Measurements from ENCODE around the gene JAM2.

The JAM2 gene

GRCh38 chr21:25660233-25660632 is 21.2 kb downstream of the JAM2 start:
- TF ChIP-seq, protein P1, sequence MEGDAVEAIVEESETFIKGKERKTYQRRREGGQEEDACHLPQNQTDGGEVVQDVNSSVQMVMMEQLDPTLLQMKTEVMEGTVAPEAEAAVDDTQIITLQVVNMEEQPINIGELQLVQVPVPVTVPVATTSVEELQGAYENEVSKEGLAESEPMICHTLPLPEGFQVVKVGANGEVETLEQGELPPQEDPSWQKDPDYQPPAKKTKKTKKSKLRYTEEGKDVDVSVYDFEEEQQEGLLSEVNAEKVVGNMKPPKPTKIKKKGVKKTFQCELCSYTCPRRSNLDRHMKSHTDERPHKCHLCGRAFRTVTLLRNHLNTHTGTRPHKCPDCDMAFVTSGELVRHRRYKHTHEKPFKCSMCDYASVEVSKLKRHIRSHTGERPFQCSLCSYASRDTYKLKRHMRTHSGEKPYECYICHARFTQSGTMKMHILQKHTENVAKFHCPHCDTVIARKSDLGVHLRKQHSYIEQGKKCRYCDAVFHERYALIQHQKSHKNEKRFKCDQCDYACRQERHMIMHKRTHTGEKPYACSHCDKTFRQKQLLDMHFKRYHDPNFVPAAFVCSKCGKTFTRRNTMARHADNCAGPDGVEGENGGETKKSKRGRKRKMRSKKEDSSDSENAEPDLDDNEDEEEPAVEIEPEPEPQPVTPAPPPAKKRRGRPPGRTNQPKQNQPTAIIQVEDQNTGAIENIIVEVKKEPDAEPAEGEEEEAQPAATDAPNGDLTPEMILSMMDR (IDR thresholded peaks at IDR 0.05; ENCODE audit: low read depth, low read length, missing control alignments): no peak
- in situ Hi-C loops (cut with HindIII; ENCODE audit: low sequenced_read_pairs): no loop called here
- DNase-seq (ENCODE audit: low read depth): no peak
- H3K4me3 ChIP-seq (ENCODE audit: low read depth, low read length): no peak overlapping the region

DNA sequence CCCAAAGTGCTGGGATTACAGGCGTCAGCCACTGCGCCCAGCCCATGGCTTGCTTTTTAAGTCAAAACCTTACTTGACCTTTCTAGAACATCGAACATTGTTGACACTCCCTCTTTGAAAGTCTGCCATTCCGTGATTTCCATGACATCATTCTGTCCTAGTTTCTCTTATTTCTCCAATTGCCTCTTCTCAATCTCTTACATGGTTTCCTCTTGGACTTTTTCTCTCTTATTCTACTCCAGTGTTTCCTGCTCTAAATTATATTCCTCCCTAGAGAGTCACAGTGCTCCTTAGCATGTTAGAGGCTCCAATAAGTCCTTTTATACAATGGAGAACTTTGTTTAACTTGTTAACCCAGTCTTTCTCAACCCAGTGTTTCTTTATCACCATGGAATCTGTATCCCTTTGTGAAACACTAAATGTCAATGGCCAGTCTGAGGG is 25.5 kb downstream of the JAM2 start:
- no peak for DNase-seq (ENCODE audit: low read depth)
- TF ChIP-seq, protein P1 (IDR thresholded peaks at IDR 0.05; ENCODE audit: low read depth, low read length, missing control alignments): no peak
- in situ Hi-C loops (cut with HindIII; ENCODE audit: low sequenced_read_pairs): no loop called here
- H3K4me3 ChIP-seq (ENCODE audit: low read depth, low read length): no peak overlapping the region

DNA sequence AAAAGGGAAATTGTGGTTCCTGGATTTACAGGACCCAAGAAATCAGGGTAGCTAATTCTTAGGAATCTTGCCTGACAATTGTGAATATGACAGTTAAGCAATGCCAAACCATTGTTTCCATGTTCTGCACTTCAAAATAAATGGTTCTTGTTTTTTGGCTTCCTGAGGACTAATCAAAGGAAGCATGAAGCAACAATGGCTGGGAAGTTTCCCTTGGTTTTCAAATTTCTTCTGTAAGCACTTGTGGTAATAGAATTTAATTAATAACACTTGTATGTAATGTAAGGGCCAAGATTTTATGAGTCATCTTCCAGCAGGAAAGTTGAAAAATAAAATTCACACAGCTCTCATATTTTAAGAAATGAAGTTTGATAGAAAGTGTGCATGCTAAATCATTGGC is 31.7 kb downstream of the JAM2 start:
- in situ Hi-C loops (cut with HindIII; ENCODE audit: low sequenced_read_pairs): no loop called here
- peak; percentile 85 for DNase-seq (ENCODE audit: low read depth)
- TF ChIP-seq, protein P1 (IDR thresholded peaks at IDR 0.05; ENCODE audit: low read depth, low read length, missing control alignments): no peak

DNA sequence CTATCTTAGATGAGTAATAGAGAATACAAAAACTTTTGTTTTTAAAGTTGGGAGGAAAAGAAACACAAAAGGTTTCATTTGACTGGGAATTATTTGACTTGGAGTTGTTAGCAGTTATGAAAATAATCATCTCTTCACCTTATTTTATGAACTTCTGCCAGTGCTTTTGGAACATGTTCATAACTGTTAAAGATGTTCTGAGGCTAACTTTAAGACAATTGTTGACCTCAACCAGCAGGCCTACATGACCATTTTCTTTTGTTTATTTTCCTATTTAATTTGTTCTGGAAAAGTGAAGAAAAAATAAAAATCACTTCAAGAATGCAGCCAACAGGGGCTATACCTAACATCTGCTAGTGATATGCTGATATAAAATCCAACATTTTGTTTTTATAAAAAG is 37.4 kb downstream of the JAM2 start:
- H3K4me3 ChIP-seq (ENCODE audit: low read depth, low read length): no peak overlapping the region
- TF ChIP-seq, protein P1 (IDR thresholded peaks at IDR 0.05; ENCODE audit: low read depth, low read length, missing control alignments): no peak
- in situ Hi-C loops (cut with HindIII; ENCODE audit: low sequenced_read_pairs): no loop called here
- DNase-seq (ENCODE audit: low read depth): peak; percentile 5

More for the DNA sequence above, 31.7 kb downstream of the JAM2 start:
- H3K4me3 ChIP-seq (ENCODE audit: low read depth, low read length): no peak overlapping the region

- no peak overlapping the region for H3K4me3 ChIP-seq (ENCODE audit: low read depth, low read length)
- TF ChIP-seq, protein P1 (IDR thresholded peaks at IDR 0.05; ENCODE audit: low read depth, low read length, missing control alignments): no peak
- in situ Hi-C loops (cut with HindIII; ENCODE audit: low sequenced_read_pairs): no loop called here
- no peak for DNase-seq (ENCODE audit: low read depth)
Observed at GRCh38 chr21:25682382-25682781, 43.3 kb downstream of the JAM2 start.

DNA sequence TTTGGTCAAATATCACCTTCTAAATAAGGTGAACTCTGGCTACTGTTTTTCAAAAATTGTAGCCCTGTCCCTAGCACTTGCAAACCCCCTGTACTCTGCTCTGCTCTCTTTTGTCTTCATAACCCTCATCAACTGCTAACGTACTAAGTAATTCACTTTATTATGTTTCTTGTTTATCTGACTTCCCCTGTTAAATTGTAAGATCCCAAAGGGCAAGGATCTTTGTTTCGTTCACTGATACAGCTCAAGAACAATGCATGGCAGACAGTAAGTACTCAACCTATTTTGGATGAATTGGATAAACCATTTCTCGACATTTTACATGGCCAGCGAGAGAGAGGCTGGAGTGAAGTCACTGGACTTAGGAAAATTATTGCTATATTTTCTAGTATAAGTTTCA is 48.7 kb downstream of the JAM2 start:
- in situ Hi-C loops (cut with HindIII; ENCODE audit: low sequenced_read_pairs): no loop called here
- no peak overlapping the region for H3K4me3 ChIP-seq (ENCODE audit: low read depth, low read length)
- no peak for DNase-seq (ENCODE audit: low read depth)
- TF ChIP-seq, protein P1 (IDR thresholded peaks at IDR 0.05; ENCODE audit: low read depth, low read length, missing control alignments): no peak
